Amygdala (tissue), 56 donors: ENCODE measurements around the gene TM9SF3.
"Not testable (repeated sequence)": the region's sequence is repeated elsewhere in the genome, so short reads cannot be mapped to it uniquely, and the experiment has no call there.

Experiments used
- DNase-seq, 56 donors: peaks; one replicate each; lab custom pipeline; 2025; lab: John Stamatoyannopoulos, UW

Gene TM9SF3

DNA sequence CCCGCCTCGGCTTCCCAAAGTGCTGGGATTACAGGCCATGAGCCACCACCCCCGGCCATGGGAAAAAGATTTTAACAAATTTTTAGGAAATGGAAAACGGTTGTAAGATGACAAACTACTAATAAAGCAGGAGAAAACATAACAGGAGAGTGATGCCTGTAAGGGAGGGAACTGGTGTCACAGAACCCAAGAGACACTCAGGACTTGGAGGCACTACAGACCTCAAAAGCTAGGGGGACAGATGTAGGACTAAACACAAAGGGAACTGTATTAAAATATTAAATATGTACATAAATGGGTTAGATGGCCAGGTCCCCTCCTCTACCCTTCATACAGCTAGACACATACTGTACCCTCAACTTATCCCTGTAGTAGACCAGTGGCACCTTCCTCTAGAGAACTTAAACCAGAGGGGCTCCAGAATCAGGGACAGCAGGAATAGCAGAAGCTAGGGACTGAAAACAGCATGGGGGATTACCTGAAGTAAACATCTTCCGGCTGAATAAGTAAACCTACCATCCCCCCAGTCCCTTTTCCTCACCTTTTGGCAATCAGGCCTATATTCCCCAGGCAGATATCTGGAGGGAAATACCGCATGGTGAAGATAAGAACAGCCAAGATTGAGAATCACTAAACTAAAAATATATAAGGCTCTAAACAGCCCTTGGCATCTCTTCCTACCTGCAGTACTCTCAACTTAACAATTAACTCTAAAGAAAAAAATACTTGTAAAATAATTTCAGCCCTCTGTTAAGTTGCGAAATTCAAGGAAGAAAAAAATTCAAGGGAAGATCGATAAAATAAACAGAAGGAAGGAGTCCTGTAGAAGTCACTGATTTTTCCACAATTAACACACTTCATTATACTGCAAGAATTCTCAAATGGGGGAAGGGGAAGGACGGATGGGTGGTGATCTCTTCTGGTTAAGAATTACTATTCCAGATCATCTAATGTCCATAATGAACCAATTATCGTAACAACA, 15.5 kb downstream of the TM9SF3 start:
- DNase-seq = no peak

DNA sequence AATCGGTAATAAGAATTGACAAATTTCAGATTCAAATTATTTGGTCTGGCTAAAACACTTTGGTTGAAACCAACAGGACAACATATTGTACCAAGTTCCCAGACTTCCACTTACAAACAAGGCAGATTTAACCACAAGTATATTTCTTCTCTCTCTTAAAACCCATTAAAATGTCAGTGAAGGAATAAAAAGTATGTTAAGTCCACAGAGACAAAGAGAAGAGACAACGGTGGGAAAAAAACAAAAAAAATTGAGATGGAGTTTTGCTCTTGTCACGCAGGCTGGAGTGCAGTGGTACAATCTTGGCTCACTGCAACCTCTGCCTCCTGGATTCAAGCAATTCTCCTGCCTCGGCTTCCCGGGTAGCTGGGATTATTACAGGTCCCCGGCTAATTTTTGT, 16.3 kb downstream of the TM9SF3 start:
- DNase-seq = no peak

DNA sequence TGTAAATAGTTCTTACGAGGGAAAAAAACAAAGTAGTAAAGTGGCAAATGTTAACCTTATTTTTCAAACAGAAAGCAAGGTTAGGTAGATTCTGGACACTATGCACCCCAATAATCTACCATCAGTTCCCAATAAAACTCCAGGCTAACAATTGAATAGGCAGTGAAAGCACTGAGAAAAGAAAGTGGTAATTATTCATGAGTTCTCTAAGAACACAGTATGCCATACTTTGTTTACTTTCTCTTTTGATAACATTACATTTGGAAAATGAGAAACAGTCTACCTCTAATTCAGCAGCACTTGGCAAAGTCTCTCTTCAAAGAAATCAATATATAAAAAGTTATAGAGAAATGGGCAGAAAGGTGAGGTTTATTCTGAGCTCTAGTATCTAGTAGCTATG, 18.4 kb downstream of the TM9SF3 start:
- no peak for DNase-seq

DNA sequence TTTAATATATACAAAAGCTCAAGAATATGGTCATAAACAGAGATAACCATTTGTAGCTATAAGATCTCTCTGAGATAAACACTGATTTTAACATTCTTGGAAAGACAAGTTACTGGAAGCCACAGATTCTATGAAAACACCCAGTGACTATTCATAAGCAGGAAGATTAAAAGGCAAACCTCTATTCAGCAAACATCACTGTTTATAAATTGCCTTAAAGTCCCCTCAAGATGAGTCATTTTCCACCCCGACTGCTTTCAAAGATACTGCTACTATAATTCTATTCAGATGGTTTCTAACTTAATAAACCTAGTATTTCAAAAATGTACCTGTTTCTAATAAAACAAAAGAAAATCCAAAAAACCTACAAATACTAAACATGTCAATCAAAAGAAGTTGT, 21.0 kb downstream of the TM9SF3 start:
- no peak for DNase-seq

DNA sequence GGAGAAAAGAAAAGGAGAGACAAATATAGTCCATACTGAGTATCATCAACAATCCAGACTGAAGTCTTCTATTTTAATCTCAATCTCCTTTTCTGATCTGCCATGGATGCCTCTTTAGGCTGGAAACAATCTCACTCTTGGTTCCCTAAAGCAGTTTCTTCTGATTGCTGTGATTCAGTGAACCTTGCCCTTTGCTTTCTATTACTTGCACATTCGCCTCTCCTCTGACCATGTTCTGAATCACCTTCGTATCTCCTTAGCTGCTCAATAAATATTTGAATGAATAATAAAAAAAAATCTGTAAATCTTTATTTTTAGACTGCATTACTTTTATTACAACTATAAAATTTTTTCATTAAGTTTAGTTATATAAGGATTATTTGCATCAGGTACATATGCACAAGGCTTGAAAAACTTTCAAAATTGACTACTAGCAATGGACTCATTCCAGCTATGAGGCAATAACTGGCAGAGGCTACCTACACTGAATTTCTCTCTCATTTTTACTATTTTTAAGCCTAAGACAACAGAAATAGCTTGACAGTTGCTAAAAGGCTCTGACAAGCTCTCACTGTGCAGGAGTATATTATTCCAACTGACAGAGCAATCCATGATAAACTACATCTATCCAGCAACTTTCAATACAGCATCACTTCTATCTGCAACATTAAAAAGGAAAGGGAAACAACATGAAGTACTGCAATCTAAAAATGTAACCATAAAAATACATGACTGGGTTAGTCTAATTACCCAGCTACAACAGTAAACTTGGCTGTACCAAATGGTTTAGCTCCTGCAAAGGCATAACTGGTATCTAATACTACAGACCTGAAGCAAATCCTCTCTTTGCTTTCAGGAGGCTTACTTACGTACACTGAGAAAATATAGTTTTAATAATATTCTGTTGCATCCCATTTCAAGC, 25.6 kb downstream of the TM9SF3 start:
- DNase-seq = no peak

DNA sequence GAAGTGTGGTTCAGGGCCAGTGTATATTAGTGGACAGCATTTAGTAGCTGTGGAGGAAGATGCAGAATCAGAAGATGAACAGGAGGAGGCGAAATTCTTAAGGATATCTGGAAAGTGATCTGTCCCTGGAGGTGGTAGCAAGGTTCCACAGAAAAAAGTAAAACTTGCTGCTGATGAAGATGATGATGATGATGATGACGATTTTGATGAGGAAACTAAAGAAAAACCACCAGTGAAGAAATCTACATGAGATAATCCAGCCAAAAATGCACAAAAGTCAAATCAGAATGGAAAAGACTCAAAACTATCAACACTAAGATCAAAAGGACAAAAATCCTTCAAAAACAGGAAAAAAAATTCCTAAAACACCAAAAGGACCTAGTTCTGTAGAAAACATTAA, 26.3 kb downstream of the TM9SF3 start:
- DNase-seq = no peak

DNA sequence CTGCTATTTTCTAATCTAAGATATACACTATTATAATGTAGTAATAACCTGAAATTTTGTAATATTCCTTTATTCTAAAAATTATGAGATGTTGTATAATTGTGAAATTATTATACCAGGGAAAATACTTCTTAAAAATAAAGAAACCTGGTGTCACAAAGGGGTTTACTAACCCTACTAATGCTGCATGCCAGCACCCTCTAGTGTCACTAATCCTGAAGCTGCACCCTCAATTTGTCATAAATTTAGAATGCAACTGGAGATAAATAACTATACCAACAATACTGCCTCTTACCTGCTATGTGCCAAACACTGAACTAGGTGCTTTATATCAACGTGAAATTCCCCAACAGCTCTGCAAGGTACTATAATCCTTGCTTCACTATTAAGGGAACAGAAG, 30.8 kb downstream of the TM9SF3 start:
- peak in 6 of 56 donors; percentile 0 to 40 (median 6) for DNase-seq

DNA sequence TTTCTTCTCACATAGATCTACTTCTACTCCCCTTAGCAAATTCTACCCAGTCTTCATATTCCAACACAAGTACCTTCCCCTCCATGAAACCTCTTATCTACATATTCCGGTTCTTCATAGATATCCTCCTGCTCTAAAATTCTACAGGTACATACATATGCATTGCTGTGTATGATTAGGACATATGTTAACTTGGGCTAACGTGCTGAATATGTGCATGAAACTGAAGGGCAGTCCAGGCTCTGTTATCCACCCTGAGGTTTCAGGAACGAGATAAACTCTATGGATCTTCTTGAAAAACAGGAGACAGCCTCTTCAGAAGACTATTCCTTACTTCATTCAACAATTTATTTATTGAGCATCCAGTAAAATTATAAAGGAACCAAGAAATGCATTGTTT, 31.5 kb downstream of the TM9SF3 start:
- DNase-seq = no peak

DNA sequence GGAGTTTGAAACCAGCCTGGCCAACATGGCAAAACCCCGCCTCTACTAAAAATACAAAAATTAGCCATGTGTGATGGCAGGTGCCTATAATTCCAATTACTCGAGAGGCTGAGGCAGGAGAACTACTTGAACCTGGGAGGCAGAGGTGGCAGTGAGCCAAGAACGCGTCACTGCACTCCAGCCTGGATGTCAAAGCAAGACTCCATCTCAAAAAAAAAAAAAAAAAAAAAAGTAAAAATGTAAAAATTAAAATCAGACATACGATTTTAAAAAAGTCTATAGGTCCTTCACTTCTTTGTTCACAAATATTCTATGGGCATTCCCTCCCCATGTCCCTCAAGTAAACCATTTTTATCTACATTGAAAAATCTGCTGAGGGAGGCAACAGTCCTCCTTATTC, 38.2 kb downstream of the TM9SF3 start:
- DNase-seq = peak in 1 of 56 donors; percentile 2

DNA sequence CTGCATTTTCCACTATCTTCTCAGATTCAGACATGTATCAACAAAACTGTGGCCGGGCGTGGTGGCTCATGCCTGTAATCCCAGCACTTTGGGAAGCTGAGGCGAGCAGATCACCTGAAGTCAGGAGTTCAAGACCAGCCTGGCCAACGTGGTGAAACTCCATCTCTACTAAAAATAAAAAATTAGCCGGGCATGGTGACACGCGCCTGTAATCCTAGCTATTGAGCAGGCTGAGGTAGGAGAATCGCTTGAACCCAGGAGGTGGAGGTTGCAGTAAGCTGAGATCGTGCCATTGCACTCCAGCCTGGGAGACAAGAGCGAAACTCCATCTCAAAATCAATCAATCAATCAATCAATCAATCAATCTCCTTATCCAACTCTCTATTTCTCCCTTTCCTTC, 41.3 kb downstream of the TM9SF3 start:
- DNase-seq = not testable (repeated sequence)

DNA sequence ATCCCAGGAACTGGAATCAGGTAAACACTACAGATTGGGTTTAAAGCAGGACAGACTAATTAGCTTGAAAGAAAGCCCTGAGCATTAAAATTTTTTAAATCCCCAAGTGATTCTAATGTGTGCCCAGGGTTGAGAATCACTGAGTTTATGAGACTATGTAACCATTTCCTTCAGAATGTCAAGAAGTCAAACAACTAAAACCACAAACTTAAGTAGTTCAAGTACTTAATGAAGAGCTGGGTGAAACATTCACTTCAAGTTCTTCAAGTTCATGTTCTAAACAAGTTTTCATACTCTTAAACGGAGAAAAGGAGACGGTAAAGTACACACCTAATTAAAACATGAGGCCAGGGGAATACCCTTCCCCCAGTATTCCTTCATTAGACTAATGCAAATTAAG, 44.9 kb downstream of the TM9SF3 start:
- DNase-seq = no peak

DNA sequence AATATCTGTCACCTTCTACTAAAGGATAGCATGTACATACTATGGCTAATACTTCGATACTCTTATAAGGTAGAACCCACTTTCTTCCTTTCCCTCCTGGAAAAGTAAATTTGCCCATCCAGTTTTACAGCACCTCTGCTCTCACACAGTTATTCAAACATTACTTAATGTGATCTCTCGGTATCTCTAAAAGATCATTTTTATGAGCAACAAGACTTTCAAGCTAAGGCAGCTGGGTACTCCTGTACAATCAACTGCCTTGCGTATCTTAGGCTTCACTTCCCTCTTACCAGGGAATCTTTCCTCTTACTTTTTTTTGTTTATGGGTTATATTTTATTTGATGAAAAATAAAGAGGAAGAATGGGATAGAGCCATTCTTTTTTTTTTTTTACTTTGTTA, 46.6 kb downstream of the TM9SF3 start:
- no peak for DNase-seq

DNA sequence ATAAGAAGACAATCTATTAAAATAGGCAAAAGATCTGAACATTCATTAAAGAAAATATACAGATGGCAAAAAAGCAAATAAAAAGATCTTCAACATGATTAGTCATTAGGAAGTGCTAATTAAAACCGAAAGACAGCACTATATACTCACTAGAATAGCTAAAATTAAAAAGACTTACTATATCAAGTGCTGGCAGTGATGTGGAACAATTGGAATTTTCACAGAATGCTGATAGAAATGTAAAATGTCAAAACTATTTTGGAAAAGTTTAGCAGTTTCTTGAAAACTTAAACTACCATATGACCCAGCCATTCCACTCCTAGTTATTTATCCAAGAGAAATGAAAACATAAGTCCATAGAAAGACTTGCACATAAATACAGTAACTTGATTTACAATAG, 48.1 kb downstream of the TM9SF3 start:
- no peak for DNase-seq

DNA sequence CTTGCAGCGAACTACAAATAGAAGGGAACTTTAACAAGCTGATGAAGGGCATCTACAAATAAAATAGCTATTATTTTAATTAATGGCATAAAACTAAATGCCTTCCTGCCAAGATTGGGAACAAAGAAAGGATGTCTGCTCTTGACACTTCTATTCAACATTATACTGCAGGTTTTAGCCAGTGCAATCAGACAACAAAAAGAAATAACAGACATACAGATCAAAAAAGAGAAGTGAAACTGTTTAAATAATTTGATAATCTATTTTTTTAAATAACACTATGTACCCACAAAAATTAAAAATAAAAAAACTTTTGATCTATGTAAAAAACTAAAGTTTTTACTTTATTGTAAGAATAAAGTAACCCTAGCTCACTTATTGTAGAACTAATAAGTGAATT, 50.7 kb downstream of the TM9SF3 start:
- DNase-seq = no peak

DNA sequence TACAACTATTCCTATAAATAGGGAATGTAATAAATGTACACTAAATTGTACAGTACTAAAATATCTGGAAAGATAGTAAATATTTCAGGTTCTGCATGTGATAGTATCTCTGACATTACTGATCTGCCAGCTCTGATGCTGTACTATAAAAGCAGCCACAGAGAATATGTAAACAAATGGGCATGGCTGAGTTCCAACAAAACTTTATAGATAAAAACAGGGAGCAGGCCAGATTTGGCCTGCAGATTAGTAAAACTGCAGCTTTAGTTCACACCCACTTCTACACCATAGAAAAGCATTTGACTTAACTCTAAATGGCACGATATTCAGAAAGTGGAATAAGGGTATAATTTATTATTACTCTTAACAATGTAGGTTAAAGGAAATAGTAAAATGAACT, 54.3 kb downstream of the TM9SF3 start:
- peak in 1 of 56 donors; percentile 11 for DNase-seq

DNA sequence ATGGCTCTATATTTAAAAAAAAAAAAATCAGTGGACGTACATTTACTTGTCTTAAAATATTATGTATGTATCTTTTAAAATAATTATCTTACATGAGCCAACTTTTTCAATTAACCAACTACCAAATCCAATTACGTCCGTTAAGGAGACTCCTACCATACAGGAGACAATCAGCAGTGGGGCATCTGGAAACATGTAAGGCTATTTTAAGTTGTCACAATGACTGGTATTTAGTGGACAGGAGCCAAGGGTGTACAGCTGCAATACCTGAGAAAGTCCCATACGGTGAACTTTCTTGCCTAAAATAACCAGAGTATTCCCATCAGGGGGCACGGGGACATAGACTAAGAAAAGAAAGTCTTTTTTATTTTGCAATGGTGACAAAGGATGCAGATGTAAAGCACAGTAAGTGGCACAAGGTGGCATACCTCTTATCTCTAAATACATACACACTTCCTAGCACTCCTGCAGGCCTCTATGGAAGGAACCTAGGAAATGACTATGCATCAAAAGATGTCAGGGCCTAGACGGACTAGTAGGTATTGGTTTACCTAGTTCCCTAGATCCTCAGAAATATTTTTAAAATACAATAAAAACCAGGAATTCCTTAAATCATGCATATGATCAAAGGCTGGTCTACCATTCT, 57.1 kb downstream of the TM9SF3 start:
- no peak for DNase-seq

DNA sequence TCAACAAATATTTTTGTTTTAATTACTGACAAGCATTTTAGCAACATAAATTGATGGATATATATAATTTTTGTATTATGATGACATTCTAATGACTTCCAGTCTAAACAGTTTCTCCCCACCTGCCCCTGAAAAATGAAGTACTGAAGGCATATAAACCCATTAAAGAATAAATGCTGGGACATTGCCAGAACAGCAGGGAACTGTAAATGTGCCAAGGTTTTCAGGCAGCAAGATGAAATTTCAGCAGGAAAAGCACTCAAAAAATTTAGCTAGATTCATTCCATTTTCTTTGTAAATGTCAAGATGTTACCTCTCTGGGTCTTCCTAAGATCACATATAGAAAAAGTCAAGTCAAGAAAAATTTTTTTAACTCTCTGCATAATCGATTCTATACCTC, 62.1 kb downstream of the TM9SF3 start:
- DNase-seq = no peak

DNA sequence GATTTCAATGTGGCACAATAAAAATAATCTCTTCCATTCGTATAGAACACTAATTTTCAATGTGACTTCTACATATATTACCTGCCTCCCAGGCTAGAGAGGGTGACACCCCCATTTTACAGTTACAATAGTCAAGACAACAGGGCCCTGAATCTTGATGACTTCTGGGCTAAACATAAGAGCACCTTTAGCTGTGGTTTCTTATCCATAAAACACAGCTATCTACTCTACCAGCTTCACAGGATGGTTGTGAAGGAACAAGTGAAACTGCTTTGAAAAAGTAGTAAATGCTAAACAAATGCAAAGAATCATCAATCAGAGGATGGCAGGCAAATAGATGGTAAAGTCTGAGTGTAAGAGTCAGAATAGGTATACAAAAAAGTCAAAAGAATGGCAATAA, 69.5 kb downstream of the TM9SF3 start:
- DNase-seq = no peak

DNA sequence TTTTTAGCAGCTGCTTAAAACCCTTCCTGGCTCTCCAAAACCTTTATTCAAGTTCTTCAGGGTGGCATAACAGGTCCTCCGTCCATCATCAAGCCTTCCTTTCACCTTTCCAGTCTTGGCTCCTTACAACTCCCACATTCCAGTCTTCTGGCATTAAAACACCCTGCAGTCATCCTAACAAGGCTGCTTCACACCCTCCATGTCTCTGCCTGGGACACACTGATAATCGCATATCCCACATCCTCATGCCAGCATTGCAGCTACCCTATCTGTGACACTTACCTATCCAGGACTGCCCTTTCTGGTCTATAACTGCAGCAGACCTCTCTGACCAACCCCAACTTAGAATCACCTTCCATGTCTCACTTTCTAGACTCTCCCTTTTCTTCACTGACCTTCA, 70.5 kb downstream of the TM9SF3 start:
- DNase-seq = no peak

DNA sequence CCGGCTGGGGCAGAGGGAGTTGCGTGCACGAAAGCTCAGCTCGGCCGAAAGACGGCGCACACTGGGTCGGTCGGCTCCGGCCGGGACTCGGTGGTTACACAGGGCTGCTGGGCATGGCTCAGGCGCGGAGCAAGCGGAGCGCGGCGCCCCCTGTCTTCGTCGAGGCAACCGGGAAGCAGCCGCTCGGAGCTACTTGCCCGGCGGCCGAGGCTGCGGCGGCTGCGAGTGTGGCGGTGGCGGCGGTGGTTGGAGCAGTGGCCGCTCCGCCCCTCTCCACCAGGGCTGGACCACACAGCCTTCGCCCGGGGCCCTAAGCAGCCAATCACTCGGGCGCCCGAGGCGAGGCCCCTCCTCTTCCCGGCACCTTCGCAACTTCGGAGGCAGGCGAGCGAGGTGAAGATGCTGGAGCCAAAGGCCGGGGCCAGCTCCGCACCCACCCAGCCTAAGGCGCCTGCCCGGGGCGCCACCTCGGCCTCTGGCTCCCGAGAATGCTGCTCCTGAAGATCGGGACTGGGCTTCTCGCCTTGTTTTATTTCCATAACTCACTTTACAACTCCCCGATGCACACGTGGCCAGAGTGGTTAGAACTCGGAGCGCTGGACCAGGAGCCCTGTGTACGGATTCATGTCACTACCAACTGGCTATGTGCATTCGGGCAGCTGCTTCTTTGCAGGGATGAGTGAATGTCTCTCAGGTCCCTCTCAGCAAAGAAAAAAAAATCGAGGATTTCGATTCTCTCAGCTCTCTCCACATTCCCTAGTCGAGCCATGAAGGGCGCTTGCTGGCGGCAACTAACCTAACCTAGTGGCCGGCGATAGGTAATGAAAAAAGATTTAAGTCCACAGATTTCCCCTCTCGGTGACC, 72.9 kb downstream of the TM9SF3 start, which contains the start of gene TLL2:
Gene TLL2 (minus strand): TSS at position 229 of the 864 bp plus-strand sequence. CDS start 241 bp downstream, outside the sequence.
- DNase-seq = peak in 55 of 56 donors; percentile 39 to 92 (median 77)
